T-helper 1 cell treated with Interleukin-12 subunit alpha and Interleukin-12 subunit beta and Interleukin-4 antibody, amounts not matched to agents 30 μg/mL and 1 μg/mL, for 36 hours (primary cell): ENCODE measurements around the gene MUC5B.
"Not testable (repeated sequence)": the region's sequence is repeated elsewhere in the genome, so short reads cannot be mapped to it uniquely, and the experiment has no call there.

ENCODE experiments used
- H3K27ac Mint-ChIP-seq: one replicate; pipeline ENCODE4 v1.8.0; 2021; ENCODE audit warnings: mild to moderate bottlenecking, mixed read lengths
- H3K27me3 Mint-ChIP-seq: one replicate; pipeline ENCODE4 v1.8.0; 2021; ENCODE audit warnings: low read depth, mixed read lengths
- H3K36me3 Mint-ChIP-seq: one replicate; pipeline ENCODE4 v1.8.0; 2021; ENCODE audit warnings: low read depth, mixed read lengths
- H3K4me1 Mint-ChIP-seq: one replicate; pipeline ENCODE4 v1.8.0; 2021; ENCODE audit warnings: low read depth, mixed read lengths
- H3K4me3 Mint-ChIP-seq: one replicate; pipeline ENCODE4 v1.8.0; 2021; ENCODE audit warnings: mild to moderate bottlenecking, moderate library complexity, mixed read lengths
- H3K9me3 Mint-ChIP-seq: one replicate; pipeline ENCODE4 v1.8.0; 2021; ENCODE audit warnings: mixed read lengths

MUC5B gene

DNA sequence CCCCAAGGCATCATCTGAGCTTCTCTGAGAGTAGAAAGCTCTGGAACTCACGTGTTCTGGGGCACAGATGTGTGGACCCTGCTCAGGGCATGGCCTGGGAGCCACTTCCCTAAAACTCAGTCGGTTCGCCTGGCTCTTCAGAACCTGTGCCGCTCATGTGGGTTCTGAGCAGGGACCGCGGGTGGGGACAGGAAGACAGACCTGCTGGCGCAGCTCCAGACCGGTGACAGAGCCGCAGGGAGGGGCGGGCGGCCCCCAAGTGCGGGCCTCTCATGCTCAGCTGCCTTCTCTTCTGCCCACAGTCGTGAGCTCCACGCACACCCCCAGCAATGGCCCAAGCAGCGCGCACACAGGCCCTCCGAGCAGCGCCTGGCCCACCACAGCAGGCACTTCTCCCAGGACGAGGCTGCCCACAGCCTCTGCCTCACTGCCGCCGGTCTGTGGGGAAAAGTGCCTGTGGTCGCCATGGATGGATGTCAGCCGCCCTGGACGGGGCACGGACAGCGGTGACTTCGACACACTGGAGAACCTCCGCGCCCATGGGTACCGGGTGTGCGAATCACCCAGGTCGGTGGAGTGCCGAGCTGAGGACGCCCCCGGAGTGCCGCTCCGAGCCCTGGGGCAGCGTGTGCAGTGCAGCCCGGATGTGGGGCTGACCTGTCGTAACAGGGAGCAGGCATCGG is 40.9 kb upstream of the MUC5B start:
- H3K9me3 Mint-ChIP-seq, result no peaks in the 10 kb centered on the region
- no peaks in the 10 kb centered on the region for H3K4me1 Mint-ChIP-seq
- no peak overlapping the region for H3K27ac Mint-ChIP-seq
- no peaks in the 10 kb centered on the region for H3K36me3 Mint-ChIP-seq
- no peaks in the 10 kb centered on the region for H3K27me3 Mint-ChIP-seq
- no peak overlapping the region for H3K4me3 Mint-ChIP-seq

DNA sequence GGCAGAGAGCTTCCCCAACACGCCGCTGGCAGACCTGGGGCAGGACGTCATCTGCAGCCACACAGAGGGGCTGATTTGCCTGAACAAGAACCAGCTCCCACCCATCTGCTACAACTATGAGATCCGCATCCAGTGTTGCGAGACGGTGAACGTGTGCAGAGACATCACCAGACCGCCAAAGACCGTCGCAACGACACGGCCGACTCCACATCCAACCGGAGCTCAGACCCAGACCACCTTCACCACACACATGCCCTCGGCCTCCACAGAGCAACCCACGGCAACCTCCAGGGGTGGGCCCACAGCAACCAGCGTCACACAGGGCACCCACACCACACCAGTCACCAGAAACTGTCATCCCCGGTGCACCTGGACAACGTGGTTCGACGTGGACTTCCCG is 38.7 kb upstream of the MUC5B start:
- not testable (repeated sequence) for H3K27me3 Mint-ChIP-seq, H3K36me3 Mint-ChIP-seq, H3K9me3 Mint-ChIP-seq, H3K27ac Mint-ChIP-seq, H3K4me1 Mint-ChIP-seq, H3K4me3 Mint-ChIP-seq

- not testable (repeated sequence) for H3K27ac Mint-ChIP-seq, H3K4me1 Mint-ChIP-seq, H3K27me3 Mint-ChIP-seq, H3K4me3 Mint-ChIP-seq, H3K9me3 Mint-ChIP-seq, H3K36me3 Mint-ChIP-seq
Observed at GRCh38 chr11:1188451-1189130, 34.3 kb upstream of the MUC5B start.

DNA sequence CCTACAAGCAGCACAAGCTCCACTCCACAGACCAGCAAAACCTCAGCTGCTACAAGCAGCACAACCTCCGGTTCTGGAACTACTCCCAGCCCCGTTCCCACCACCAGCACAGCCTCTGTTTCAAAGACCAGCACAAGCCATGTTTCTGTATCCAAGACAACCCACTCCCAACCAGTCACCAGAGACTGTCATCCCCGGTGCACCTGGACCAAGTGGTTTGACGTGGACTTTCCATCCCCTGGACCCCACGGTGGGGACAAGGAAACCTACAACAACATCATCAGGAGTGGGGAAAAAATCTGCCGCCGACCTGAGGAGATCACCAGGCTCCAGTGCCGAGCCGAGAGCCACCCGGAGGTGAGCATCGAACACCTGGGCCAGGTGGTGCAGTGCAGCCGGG is 33.0 kb upstream of the MUC5B start:
- not testable (repeated sequence) for H3K36me3 Mint-ChIP-seq, H3K4me3 Mint-ChIP-seq, H3K4me1 Mint-ChIP-seq, H3K27ac Mint-ChIP-seq, H3K27me3 Mint-ChIP-seq, H3K9me3 Mint-ChIP-seq

DNA sequence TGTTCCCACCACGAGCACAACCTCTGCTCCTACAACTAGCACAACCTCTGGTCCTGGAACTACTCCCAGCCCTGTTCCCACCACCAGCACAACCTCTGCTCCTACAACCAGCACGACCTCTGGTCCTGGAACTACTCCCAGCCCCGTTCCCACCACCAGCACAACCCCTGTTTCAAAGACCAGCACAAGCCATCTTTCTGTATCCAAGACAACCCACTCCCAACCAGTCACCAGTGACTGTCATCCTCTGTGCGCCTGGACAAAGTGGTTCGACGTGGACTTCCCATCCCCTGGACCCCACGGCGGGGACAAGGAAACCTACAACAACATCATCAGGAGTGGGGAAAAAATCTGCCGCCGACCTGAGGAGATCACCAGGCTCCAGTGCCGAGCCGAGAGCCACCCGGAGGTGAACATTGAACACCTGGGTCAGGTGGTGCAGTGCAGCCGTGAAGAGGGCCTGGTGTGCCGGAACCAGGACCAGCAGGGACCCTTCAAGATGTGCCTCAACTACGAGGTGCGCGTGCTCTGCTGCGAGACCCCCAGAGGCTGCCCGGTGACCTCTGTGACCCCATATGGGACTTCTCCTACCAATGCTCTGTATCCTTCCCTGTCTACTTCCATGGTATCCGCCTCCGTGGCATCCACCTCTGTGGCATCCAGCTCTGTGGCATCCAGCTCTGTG is 30.9 kb upstream of the MUC5B start:
- H3K4me3 Mint-ChIP-seq, H3K27ac Mint-ChIP-seq, H3K27me3 Mint-ChIP-seq, H3K9me3 Mint-ChIP-seq, H3K36me3 Mint-ChIP-seq, H3K4me1 Mint-ChIP-seq: not testable (repeated sequence)

DNA sequence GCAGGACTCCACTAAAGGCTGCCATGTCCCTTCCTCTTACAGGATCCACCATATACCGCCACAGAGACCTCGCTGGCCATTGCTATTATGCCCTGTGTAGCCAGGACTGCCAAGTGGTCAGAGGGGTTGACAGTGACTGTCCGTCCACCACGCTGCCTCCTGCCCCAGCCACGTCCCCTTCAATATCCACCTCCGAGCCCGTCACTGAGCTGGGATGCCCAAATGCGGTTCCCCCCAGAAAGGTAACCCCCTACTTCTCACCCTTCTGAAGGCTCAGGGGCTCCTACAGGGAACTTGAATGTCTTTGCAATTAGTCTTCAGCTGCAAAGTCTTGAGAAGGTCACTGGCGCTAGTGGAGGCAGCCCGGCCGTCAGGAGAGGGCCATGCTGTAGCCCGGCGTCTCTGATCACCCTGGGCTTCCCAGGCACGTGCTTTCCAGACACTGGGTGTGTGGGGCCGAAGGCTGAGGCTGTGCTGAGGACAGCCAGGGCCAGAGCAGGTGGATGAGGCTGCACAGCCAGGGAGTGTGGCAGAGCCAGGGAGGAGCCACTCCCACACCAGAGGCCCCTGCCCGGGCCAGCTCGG is 30.0 kb upstream of the MUC5B start:
- Mint-ChIP-seq H3K4me1 (no peaks in the 10 kb centered on the region), H3K27ac (no peak overlapping the region), H3K9me3 (no peaks in the 10 kb centered on the region), H3K36me3 (no peaks in the 10 kb centered on the region), H3K27me3 (no peaks in the 10 kb centered on the region), H3K4me3 (no peak overlapping the region)

DNA sequence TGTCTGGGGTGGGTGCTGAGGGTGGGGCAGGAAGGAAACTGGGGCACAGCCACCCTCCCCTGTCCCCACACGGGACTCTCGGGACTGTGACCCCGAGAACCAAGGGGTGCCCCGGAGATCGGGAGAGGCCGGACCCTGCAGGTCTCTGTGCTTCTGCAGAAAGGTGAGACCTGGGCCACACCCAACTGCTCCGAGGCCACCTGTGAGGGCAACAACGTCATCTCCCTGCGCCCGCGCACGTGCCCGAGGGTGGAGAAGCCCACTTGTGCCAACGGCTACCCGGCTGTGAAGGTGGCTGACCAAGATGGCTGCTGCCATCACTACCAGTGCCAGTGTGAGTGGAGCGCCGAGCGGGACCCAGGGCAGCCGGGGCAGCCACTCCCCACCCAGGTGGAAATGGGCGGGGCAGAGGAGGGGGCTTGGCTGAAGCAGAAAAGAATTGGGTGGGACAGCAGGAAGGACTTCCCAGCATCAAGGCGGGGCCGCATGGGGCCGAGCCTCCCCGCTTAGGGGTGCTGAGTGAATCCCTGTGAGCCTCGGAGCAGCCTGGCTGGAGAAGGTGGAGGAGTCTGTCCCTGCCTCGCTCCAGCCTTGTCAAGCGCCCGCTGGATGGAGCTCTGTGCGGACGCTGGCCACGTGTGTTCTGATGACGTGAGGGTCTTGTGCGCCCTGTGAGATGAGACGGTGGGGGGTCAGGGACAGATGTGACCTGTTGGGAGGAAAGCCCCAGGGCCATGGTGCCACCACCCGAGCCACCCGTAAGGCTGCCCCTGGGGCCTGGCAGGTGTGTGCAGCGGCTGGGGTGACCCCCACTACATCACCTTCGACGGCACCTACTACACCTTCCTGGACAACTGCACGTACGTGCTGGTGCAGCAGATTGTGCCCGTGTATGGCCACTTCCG is 29.3 kb upstream of the MUC5B start:
- Mint-ChIP-seq H3K9me3 (no peaks in the 10 kb centered on the region), H3K36me3 (no peaks in the 10 kb centered on the region), H3K27ac (no peak overlapping the region), H3K27me3 (no peaks in the 10 kb centered on the region), H3K4me1 (no peaks in the 10 kb centered on the region), H3K4me3 (no peak overlapping the region)

GRCh38 chr11:1194231-1194976 is 28.5 kb upstream of the MUC5B start:
- no peaks in the 10 kb centered on the region for H3K9me3 Mint-ChIP-seq
- no peaks in the 10 kb centered on the region for H3K36me3 Mint-ChIP-seq
- no peak overlapping the region for H3K27ac Mint-ChIP-seq
- H3K27me3 Mint-ChIP-seq, result no peaks in the 10 kb centered on the region
- H3K4me3 Mint-ChIP-seq, result no peak overlapping the region
- H3K4me1 Mint-ChIP-seq, result no peaks in the 10 kb centered on the region

- Mint-ChIP-seq H3K9me3 (no peaks in the 10 kb centered on the region), H3K36me3 (no peaks in the 10 kb centered on the region), H3K4me1 (no peaks in the 10 kb centered on the region), H3K4me3 (no peak overlapping the region), H3K27ac (no peak overlapping the region), H3K27me3 (no peaks in the 10 kb centered on the region)
Observed at GRCh38 chr11:1194977-1195681, 27.7 kb upstream of the MUC5B start.

DNA sequence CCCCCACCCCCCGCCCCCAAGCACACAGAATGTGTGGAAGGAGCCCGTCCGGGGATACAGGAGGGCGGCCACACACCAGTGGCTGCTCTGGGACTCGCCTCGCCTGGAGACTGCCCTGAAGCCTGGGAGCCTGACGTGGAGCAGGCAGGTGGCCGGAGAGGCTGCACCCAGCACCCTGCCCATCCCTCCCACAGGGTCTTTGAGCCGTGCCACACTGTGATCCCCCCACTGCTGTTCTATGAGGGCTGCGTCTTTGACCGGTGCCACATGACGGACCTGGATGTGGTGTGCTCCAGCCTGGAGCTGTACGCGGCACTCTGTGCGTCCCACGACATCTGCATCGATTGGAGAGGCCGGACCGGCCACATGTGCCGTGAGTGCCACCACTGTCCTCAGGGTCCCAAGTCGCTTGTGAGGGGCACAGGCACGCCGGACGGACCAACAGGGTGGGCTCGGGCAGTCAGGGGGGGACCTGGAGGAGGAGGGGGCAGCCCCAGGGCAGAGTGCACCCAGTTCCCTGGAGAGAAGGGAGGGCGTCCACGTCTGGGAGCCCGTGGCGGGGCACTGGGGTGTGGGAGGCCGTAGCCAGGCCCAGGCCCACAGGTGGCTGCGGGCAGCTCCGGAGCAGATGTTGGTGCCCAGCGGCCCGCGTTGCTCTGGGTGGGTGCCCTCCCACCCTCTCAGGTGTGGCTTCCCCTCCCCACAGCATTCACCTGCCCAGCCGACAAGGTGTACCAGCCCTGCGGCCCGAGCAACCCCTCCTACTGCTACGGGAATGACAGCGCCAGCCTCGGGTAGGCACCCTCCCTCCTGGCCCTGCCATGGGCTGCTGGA is 27.0 kb upstream of the MUC5B start:
- no peaks in the 10 kb centered on the region for H3K36me3 Mint-ChIP-seq
- no peaks in the 10 kb centered on the region for H3K4me1 Mint-ChIP-seq
- H3K27ac Mint-ChIP-seq, result no peak overlapping the region
- H3K4me3 Mint-ChIP-seq, result no peak overlapping the region
- H3K27me3 Mint-ChIP-seq, result no peaks in the 10 kb centered on the region
- H3K9me3 Mint-ChIP-seq, result no peaks in the 10 kb centered on the region

GRCh38 chr11:1196516-1197391 is 26.1 kb upstream of the MUC5B start:
- H3K4me3 Mint-ChIP-seq, result no peak overlapping the region
- H3K36me3 Mint-ChIP-seq, result no peaks in the 10 kb centered on the region
- no peaks in the 10 kb centered on the region for H3K4me1 Mint-ChIP-seq
- H3K27me3 Mint-ChIP-seq, result no peaks in the 10 kb centered on the region
- no peaks in the 10 kb centered on the region for H3K9me3 Mint-ChIP-seq
- no peak overlapping the region for H3K27ac Mint-ChIP-seq

DNA sequence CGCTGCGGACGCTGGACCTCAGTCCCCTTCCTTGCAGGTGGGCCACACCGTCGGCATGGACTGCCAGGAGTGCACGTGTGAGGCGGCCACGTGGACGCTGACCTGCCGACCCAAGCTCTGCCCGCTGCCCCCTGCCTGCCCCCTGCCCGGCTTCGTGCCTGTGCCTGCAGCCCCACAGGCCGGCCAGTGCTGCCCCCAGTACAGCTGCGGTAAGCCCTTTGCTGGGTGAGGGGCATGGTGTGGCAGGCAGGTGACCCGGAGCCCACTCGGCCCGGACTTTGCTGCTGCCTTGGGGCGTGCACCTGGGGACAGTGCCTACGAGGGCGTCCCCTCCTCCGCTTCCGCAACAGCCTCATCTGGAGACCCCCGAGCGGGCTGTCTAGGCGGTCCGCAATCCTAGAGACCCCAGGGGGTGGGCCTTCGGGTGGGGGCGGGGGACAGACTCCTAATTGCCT is 25.4 kb upstream of the MUC5B start:
- Mint-ChIP-seq H3K36me3 (no peaks in the 10 kb centered on the region), H3K27me3 (no peaks in the 10 kb centered on the region), H3K4me3 (no peak overlapping the region), H3K4me1 (no peaks in the 10 kb centered on the region), H3K9me3 (no peaks in the 10 kb centered on the region), H3K27ac (no peak overlapping the region)
